A549 treated with DMSO at 1 μM for 4 hours (cell line): ENCODE measurements around the gene RAP1B. TPM values are rescaled to one million over a fixed set of nuclear protein-coding genes. Genes with fewer than 3 reads are reported as not detected.

ENCODE experiments used
- total RNA-seq: library from RNA; stranded (reverse); fragments of 200-300 nt; extraction: Qiagen RNA extraction; gene quantifications from 5 replicates; pipeline ENCODE4 v1.2.3, GENCODE V29; 2022; ENCODE audit warnings: low read depth

RAP1B gene
- 175 to 210 TPM (median 200 TPM) in 5 replicates for total RNA-seq

GRCh38 chr12:68610370-68611093 is at the start of gene RAP1B:
Gene RAP1B (plus strand): TSS chr12:68610899. CDS start chr12:68648725, 37,826 bp downstream.

GRCh38 chr12:68686595-68687521 is 76.2 kb downstream of the RAP1B start, which contains the start of gene NUP107:
Gene NUP107 (plus strand): TSS chr12:68686978. CDS start chr12:68687066, 88 bp downstream.

Other genes starting within 250 kb of the RAP1B start
- 61.7 to 78.4 TPM (median 75.7 TPM) in 5 replicates for gene NUP107, start 76.1 kb downstream of the RAP1B start, total RNA-seq
- gene SLC35E3, start 135.3 kb downstream of the RAP1B start, total RNA-seq, result 11.3 to 18.2 TPM (median 16.4 TPM) in 5 replicates
- 52.4 to 73.0 TPM (median 66.5 TPM) in 5 replicates for gene MDM2, start 197.3 kb downstream of the RAP1B start, total RNA-seq